Measurements from ENCODE around the gene GSTM5.
"Not testable (repeated sequence)": the region's sequence is repeated elsewhere in the genome, so short reads cannot be mapped to it uniquely, and the experiment has no call there.

GSTM5 gene

GRCh38 chr1:109697861-109698260 is 14.2 kb upstream of the GSTM5 start:
- not testable (repeated sequence) for DNase-seq

- DNase-seq, result not testable (repeated sequence)
These were observed 9.1 kb upstream of the GSTM5 start for GRCh38 chr1:109702940-109703339.

DNA sequence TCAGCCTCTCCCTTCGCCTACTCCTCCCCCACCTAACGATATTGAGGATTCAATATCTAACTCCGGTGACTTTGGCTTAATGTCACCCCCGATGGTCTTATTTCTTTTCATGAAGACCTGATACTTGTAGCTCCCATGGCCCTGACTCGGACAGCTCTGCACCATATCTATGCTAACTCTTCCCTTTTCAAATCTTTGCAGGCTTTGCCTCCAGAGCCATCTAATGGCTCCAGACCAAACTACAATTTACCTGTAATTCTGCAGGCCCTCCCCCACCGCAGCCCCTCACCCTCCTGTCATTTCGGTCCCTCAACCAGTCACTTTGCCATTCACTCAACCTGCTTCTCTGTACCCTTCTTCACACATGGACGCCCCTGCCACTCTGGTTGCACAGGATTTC is 7.9 kb upstream of the GSTM5 start:
- no peak for DNase-seq

DNA sequence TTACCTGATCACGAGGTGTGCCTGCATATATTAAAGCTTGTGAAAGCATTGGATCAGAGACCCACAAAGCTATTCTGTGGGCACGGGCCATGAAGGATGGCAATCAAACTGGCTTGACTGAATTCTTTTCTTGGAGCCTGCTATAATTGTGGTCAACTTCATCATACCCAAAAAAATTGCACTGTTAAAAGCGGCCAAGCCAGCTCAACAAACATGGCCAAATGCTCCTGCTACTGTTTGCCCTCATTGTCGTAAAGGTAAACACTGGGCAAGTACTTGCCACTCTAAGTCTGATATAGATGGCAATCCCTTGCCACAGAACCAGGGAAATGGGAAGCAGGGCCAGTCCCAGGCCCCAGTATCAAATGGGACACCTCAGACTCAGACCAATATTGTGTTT is 6.6 kb upstream of the GSTM5 start:
- no peak for DNase-seq

DNA sequence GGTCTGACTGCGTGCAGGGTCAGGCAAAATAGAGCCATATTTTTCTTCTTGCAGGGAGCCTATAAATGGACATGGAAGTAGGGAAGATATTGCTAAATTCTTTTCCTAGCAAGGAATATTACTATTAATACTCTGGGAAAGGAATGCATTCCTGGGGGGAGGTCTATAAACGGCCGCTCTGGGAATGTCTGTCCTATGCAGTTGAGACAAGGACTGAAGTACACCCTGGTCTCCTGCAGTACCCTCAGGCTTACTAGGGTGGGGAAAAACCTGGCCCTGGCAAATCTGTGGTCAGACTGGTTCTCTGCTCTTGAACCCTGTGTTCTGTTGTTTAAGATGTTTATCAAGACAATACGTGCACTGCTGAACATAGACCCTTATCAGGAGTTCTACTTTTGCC is 3.1 kb upstream of the GSTM5 start:
- DNase-seq, result not testable (repeated sequence)

GRCh38 chr1:109709822-109710221 is 2.2 kb upstream of the GSTM5 start:
- DNase-seq, result not testable (repeated sequence)

- DNase-seq, result no peak
These were observed 342 bp downstream of the GSTM5 start for GRCh38 chr1:109712321-109712864.

DNA sequence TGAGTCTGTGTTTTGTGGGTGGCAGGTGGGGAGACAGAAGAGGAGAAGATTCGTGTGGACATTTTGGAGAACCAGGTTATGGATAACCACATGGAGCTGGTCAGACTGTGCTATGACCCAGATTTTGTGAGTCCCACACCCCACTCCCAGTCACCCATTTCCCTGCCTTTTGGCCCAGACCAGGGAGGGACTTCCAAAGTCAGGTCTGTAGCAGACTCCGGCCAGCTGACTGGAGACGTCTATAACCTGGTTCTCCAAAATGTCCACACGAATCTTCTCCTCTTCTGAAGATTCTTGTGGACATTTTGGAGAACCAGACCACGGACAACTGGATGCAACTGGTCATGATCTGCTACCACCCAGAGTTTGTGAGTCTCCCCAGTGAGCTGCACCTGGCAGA is 1.6 kb downstream of the GSTM5 start:
- DNase-seq, result no peak

DNA sequence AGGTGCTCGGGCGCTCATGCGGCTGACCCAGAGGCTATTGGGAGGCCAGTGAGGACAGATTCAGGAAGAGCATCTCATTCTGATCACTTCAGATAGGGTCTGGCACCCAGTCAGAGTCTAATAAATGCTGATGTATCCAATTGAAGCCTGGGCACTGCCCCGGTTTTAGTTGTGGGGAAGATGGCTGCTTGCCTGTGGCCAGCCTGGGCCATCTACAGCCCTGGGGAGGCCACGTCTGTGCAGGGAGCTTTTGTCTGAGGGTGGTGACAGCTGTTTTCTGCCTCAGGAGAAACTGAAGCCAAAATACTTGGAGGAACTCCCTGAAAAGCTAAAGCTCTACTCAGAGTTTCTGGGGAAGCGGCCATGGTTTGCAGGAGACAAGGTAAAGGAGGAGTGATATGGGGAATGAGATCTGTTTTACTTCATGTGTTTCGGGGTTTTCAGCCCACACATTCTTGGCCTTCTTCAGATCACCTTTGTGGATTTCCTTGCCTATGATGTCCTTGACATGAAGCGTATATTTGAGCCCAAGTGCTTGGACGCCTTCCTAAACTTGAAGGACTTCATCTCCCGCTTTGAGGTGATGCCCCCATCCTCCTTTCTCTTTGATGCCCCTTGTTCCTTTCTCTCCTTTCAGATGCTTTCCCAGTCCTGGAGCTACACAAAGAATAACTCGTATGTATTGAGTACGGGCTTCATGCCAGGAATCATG is 2.8 kb downstream of the GSTM5 start:
- DNase-seq, result no peak

- no peak for DNase-seq
These were observed 4.1 kb downstream of the GSTM5 start for GRCh38 chr1:109716121-109716520.

- no peak for DNase-seq
These were observed 4.6 kb downstream of the GSTM5 start for GRCh38 chr1:109716570-109717090.

- no peak for DNase-seq
These were observed 5.7 kb downstream of the GSTM5 start for GRCh38 chr1:109717729-109718128.

- no peak for DNase-seq
These were observed 6.4 kb downstream of the GSTM5 start for GRCh38 chr1:109718495-109718894.

DNA sequence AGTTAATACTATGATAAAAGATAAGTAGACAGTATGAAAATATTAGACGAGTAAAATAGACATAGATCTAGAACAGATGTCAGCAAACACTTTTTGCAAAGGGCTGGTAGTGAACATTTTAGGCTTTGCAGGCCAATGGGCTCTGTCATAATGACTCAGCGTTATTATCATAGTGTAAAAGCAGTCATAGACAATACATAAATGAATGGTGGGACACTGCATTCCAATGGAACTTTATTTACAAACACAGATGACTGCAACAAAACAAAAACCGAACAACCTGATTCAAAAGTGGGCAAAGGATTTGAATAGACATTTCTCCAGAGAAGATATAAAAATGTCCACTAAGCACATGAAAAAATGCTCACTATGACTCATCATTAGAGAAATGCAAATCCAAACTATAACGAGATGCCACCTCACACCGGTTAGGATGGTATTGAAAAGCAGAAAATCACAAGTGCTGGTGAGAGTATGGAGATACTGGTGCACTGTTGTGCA is 7.3 kb downstream of the GSTM5 start:
- no peak for DNase-seq

GRCh38 chr1:109721042-109721441 is 9.0 kb downstream of the GSTM5 start:
- peak in 1 of 2 donors; percentile 28 for DNase-seq

DNA sequence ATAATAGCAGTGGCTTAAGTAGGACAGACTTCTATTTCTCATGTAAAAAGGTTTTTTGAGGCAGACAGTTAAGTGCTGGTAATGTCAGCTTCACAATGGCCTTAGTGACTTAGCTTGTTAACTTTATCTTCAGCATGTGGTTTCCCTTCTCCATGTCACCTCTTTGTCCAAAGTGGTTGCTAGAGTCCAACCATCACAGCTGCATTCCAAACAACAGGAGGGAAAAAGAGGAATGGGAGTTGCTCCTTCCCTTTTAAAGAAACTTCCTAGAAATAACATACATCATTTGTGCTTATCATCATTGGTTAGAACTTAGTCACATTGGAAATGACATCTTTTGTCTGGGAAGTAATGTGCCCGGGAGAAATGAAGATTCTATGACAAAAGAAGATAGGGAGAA is 9.9 kb downstream of the GSTM5 start:
- DNase-seq, result no peak

GRCh38 chr1:109722908-109723691 is 11.0 kb downstream of the GSTM5 start:
- no peak for DNase-seq

- DNase-seq, result no peak
These were observed 12.9 kb downstream of the GSTM5 start for GRCh38 chr1:109724933-109725332.

DNA sequence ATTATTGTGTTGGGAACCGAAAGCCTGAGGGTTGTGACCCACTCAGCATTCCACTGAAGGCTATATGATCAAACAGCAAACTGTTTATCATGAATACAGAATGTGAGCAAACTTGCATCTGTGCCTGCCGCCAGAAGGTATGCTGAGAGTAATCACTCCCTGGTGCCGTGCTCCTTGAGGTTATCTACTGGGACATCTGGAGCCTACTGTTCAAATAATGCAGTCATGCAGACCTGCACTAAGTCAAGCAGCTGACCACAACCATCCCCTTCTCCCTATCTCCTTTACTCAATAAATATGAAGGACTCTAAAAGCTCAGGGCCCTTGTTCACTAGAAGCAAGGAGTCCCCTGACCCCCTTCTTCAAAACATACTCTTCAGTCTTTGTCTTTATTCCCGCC is 13.5 kb downstream of the GSTM5 start:
- no peak for DNase-seq

DNA sequence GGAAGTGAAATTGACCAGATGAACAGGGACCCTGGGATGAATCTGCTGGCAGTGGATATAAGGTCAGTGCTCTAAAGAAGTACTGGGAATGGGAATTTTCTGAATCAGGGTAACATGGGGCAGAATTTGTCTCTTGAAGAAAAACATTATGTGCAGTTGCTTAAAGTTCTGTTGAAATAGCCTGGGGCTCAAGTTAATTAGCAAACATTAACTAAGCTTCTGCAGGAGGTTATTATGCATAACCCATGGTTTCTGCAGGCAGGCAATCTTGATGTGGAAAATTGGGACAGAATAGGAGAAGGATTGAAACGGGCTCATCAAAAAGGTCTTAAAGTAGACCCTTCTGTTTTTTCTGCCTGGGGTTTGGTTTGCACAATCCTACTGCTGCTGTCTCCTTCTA is 14.0 kb downstream of the GSTM5 start:
- no peak for DNase-seq

GRCh38 chr1:109726728-109727373 is 14.8 kb downstream of the GSTM5 start:
- no peak for DNase-seq

- no peak for DNase-seq
These were observed 16.8 kb downstream of the GSTM5 start for GRCh38 chr1:109728870-109729269.

- DNase-seq, result no peak
These were observed 18.6 kb downstream of the GSTM5 start for GRCh38 chr1:109730666-109731065.
